Left lung (tissue), 10 donors: ENCODE data around the gene SUPT20HL1. TPM values are rescaled to one million over a fixed set of nuclear protein-coding genes. Genes with fewer than 3 reads are reported as not detected.

Experiments used
- ATAC-seq: fragments of 200-7000 bp; cut with Tn5 transposase; one replicate; pipeline ENCODE4 v1.9.1; 2020; ENCODE audit warnings: moderate library complexity
- DNase-seq, 4 donors: peaks; one replicate each; pipeline ENCODE4 v3.0.0-alpha.2; 2013 to 2020
- H3K27ac ChIP-seq, 2 donors: fragments of 200-600 bp; sonication (generic) in 1 of 2; one replicate each; pipeline versions ENCODE4 v1.5.0 to v1.8.0; 2020 to 2021
- H3K27me3 ChIP-seq, 2 donors: fragments of 200-600 bp; sonication (generic) in 1 of 2; one replicate each; pipeline versions ENCODE4 v1.5.0 to v1.8.0; 2020 to 2021
- H3K36me3 ChIP-seq, 2 donors: fragments of 200-600 bp; sonication (generic) in 1 of 2; one replicate each; pipeline versions ENCODE4 v1.5.0 to v1.8.0; 2020 to 2021
- H3K4me1 ChIP-seq, 2 donors: fragments of 200-600 bp; one replicate each; pipeline ENCODE4 v1.8.0; 2021
- H3K4me3 ChIP-seq, 2 donors: fragments of 200-600 bp; sonication (generic) in 1 of 2; one replicate each; pipeline versions ENCODE4 v1.5.0 to v1.8.0; 2020 to 2021; ENCODE audit warnings: mild to moderate bottlenecking in 1 of 2
- H3K9me3 ChIP-seq, 2 donors: fragments of 200-600 bp; sonication (generic) in 1 of 2; one replicate each; pipeline versions ENCODE4 v1.5.0 to v1.8.0; 2020 to 2021
- CTCF ChIP-seq, 2 donors: fragments of 200-600 bp; sonication (generic) in 1 of 2; IDR thresholded peaks; one replicate each; pipeline versions ENCODE4 v1.5.0 to v1.8.0; 2021; ENCODE audit warnings: antibody characterized with exemption in 2 of 2
- intact Hi-C, 2 donors: fragments of 100-400 bp; cut with DNase I; formaldehyde crosslinking; loops; one replicate each; pipeline versions ENCODE4 v1.11.2 to v1.14.2; 2022
- polyA plus RNA-seq, 6 donors: library from polyadenylated mRNA; unstranded; fragments of 120-200 nt; gene quantifications; one replicate each; pipeline ENCODE4 v1.2.1, GENCODE V29; 2013; ENCODE audit not compliant: insufficient read length in 6 of 6
- total RNA-seq, 2 donors: library from RNA; stranded (reverse); fragmentation: NEBNext Ultra II Directional; extraction: Animal tissue kit (Norgen Biotek cat#: 25700); gene quantifications; one replicate each; pipeline ENCODE4 v1.2.1, GENCODE V29; 2021
- donor health status: DM: no; HTN: yes; CAD: no.
- donor health status: DM: no; HTN: no; CAD: no.

SUPT20HL1 gene
- total and polyA plus RNA-seq, 8 donors, result 0.07 TPM; not detected in 7

- ATAC-seq (no peak), DNase-seq (no peak)
- intact Hi-C loops, result no loop called here
- Histone ChIP-seq H3K36me3 (no peaks in the 10 kb centered on the region), H3K4me3 (no peak overlapping the region), H3K9me3 (no peaks in the 10 kb centered on the region), H3K27me3 (peaks cover 0 to 15% of the 10 kb centered on the region in 2 donors), H3K27ac (no peak overlapping the region), H3K4me1 (no peaks in the 10 kb centered on the region)
- no peak for TF ChIP-seq CTCF (IDR thresholded peaks at IDR 0.05)
Measured at GRCh38 chrX:24372021-24372763, 11.8 kb downstream of the SUPT20HL1 start.

GRCh38 chrX:24375600-24376131, 15.2 kb downstream of the SUPT20HL1 start:
- DNase-seq (no peak), ATAC-seq (no peak)
- no peak overlapping the region for H3K4me3 ChIP-seq
- intact Hi-C loops, result no loop called here
- H3K27ac ChIP-seq, result no peak overlapping the region
- H3K4me1 ChIP-seq, result no peaks in the 10 kb centered on the region
- H3K9me3 ChIP-seq, result no peaks in the 10 kb centered on the region
- peaks cover 0 to 11% of the 10 kb centered on the region in 2 donors for H3K27me3 ChIP-seq
- no peaks in the 10 kb centered on the region for H3K36me3 ChIP-seq
- no peak for TF ChIP-seq CTCF (IDR thresholded peaks at IDR 0.05)

- DNase-seq (no peak), ATAC-seq (no peak)
- intact Hi-C loops, result no loop called here
- no peaks in the 10 kb centered on the region for H3K36me3 ChIP-seq
- no peak overlapping the region for H3K4me3 ChIP-seq
- H3K27ac ChIP-seq, result no peak overlapping the region
- no peak for TF ChIP-seq CTCF (IDR thresholded peaks at IDR 0.05)
- H3K27me3 ChIP-seq, result peaks cover 0 to 15% of the 10 kb centered on the region in 2 donors
- no peaks in the 10 kb centered on the region for H3K4me1 ChIP-seq
- no peaks in the 10 kb centered on the region for H3K9me3 ChIP-seq
Measured at GRCh38 chrX:24376403-24376802, 16.0 kb downstream of the SUPT20HL1 start.

- Histone ChIP-seq H3K36me3 (no peaks in the 10 kb centered on the region), H3K27ac (no peak overlapping the region), H3K4me3 (no peak overlapping the region), H3K4me1 (no peaks in the 10 kb centered on the region), H3K9me3 (no peaks in the 10 kb centered on the region), H3K27me3 (peaks cover 0 to 13% of the 10 kb centered on the region in 2 donors)
- intact Hi-C loops, result no loop called here
- ATAC-seq, result no peak
- no peak for DNase-seq
- TF ChIP-seq CTCF (IDR thresholded peaks at IDR 0.05), result no peak
Measured at GRCh38 chrX:24377195-24377594, 16.8 kb downstream of the SUPT20HL1 start.

- no peaks in the 10 kb centered on the region for H3K36me3 ChIP-seq
- ATAC-seq, result no peak
- no peak overlapping the region for H3K27ac ChIP-seq
- TF ChIP-seq CTCF (IDR thresholded peaks at IDR 0.05), result no peak
- peaks cover 0 to 12% of the 10 kb centered on the region in 2 donors for H3K27me3 ChIP-seq
- H3K9me3 ChIP-seq, result no peaks in the 10 kb centered on the region
- intact Hi-C loops, result no loop called here
- H3K4me3 ChIP-seq, result no peak overlapping the region
- no peaks in the 10 kb centered on the region for H3K4me1 ChIP-seq
- no peak for DNase-seq
Measured at GRCh38 chrX:24377911-24378468, 17.6 kb downstream of the SUPT20HL1 start.
